ENCODE data around the gene TBC1D1. TPM values are rescaled to one million over a fixed set of nuclear protein-coding genes. Genes with fewer than 3 reads are reported as not detected.

Gene TBC1D1
- total and polyA plus RNA-seq, 2 of the 8 experiments (the other 6 are each of a cell fraction or from before 2014, with no cell fraction given): 96.9 to 162 TPM

- TF ChIP-seq RNF2 (IDR thresholded peaks at IDR 0.05; ENCODE audit: borderline replicate concordance, low read depth, low read length, missing control alignments, poor library complexity, severe bottlenecking): no peak
- TF ChIP-seq YY1 (IDR thresholded peaks at IDR 0.05; ENCODE audit: low read depth, low read length): no peak
- TF ChIP-seq, protein P1, sequence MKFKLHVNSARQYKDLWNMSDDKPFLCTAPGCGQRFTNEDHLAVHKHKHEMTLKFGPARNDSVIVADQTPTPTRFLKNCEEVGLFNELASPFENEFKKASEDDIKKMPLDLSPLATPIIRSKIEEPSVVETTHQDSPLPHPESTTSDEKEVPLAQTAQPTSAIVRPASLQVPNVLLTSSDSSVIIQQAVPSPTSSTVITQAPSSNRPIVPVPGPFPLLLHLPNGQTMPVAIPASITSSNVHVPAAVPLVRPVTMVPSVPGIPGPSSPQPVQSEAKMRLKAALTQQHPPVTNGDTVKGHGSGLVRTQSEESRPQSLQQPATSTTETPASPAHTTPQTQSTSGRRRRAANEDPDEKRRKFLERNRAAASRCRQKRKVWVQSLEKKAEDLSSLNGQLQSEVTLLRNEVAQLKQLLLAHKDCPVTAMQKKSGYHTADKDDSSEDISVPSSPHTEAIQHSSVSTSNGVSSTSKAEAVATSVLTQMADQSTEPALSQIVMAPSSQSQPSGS (IDR thresholded peaks at IDR 0.05; ENCODE audit: low read length): no peak
- TF ChIP-seq ZNF274 (IDR thresholded peaks at IDR 0.05; ENCODE audit: borderline replicate concordance, extremely low read depth, low read length): no peak
- no peak for TF ChIP-seq TAF1 (IDR thresholded peaks at IDR 0.05; ENCODE audit: low read depth, low read length)
- no peak for TF ChIP-seq RXRA (IDR thresholded peaks at IDR 0.05; ENCODE audit: insufficient read depth, low read depth, low read length)
- TF ChIP-seq SP2 (IDR thresholded peaks at IDR 0.05; ENCODE audit: low read length): no peak
Measured at GRCh38 chr4:38007645-38008044, 116.8 kb downstream of the TBC1D1 start (continued).
